Measurements from ENCODE around the gene CD209. TPM values are rescaled to one million over a fixed set of nuclear protein-coding genes. Genes with fewer than 3 reads are reported as not detected.
"Not testable (repeated sequence)": the region's sequence is repeated elsewhere in the genome, so short reads cannot be mapped to it uniquely, and the experiment has no call there.

Gene CD209
- 10 to 100 TPM in 1 of 2 donors, 1 to 10 TPM in 1; 6.8 to 14.2 TPM for total RNA-seq

DNA sequence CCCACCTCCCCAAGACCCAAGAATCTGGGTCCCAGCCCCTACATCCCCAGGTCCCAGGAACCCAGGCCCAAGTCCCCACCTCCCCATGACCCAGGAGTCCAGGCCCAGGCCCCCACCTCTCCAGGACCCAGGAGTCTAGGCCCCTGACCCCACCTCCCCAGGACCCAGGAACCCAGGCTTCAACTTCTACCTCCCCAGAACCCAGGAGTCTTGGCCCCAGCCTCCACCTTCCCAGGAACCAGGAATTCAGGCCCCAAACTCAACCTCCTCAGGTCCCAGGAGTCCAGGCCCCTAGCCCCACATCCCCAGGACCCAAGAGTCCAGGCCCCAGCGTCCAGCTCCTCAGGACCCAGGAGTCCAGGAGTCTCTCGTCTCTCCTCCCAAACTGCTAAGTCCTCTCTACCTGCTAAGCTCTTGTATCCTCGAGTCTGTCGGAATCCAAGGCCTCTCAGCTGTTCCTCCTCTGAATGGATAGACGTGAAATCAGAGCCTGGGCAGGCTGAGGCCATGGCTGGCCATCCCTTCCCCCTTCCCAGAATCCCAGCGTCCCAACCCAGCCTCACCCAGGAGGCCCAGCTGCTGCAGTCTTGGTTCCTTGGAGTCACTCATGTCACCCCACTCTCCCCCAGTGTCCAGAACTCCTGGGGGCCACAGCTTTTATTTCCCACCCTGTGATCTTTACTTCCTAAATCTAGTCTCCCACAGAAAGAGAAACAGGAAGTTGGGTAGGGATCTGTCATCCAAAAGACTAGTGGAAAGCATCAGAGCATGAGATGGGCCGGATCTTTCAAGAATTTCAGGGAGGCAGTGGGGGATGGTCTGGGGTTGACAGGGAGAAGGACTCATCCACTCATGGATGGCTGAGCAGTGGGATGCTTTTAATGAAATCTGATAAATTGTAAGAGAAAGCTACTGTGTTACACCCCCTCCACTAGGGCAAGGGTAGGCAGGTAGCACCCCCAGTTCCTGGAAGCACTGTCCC is at the start of gene CD209:
Gene CD209, minus strand, starts transcription at position 632 of the 982 bp plus-strand sequence. Its CDS starts 23 bp downstream, at position 609.
- ATAC-seq (ENCODE audit: insufficient number of reproducible peaks, low FRiP score, low read depth): no peak
- no peak for DNase-seq (ENCODE audit: low spot score)
- Histone ChIP-seq H3K36me3 (no peaks in the 10 kb centered on the region), H3K27me3 (replicated peaks; ENCODE audit: insufficient read depth) (no peaks in the 10 kb centered on the region), H3K27ac (no peak within 1 kb of the TSS), H3K4me3 (no peak within 1 kb of the TSS), H3K4me1 (ENCODE audit: control insufficient read depth in 1 of 2, low read depth in 2 of 2) (no peaks in the 10 kb centered on the region), H3K9me3 (no peaks in the 10 kb centered on the region)
- TF ChIP-seq, protein P1, sequence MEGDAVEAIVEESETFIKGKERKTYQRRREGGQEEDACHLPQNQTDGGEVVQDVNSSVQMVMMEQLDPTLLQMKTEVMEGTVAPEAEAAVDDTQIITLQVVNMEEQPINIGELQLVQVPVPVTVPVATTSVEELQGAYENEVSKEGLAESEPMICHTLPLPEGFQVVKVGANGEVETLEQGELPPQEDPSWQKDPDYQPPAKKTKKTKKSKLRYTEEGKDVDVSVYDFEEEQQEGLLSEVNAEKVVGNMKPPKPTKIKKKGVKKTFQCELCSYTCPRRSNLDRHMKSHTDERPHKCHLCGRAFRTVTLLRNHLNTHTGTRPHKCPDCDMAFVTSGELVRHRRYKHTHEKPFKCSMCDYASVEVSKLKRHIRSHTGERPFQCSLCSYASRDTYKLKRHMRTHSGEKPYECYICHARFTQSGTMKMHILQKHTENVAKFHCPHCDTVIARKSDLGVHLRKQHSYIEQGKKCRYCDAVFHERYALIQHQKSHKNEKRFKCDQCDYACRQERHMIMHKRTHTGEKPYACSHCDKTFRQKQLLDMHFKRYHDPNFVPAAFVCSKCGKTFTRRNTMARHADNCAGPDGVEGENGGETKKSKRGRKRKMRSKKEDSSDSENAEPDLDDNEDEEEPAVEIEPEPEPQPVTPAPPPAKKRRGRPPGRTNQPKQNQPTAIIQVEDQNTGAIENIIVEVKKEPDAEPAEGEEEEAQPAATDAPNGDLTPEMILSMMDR (IDR thresholded peaks at IDR 0.05): no peak

DNA sequence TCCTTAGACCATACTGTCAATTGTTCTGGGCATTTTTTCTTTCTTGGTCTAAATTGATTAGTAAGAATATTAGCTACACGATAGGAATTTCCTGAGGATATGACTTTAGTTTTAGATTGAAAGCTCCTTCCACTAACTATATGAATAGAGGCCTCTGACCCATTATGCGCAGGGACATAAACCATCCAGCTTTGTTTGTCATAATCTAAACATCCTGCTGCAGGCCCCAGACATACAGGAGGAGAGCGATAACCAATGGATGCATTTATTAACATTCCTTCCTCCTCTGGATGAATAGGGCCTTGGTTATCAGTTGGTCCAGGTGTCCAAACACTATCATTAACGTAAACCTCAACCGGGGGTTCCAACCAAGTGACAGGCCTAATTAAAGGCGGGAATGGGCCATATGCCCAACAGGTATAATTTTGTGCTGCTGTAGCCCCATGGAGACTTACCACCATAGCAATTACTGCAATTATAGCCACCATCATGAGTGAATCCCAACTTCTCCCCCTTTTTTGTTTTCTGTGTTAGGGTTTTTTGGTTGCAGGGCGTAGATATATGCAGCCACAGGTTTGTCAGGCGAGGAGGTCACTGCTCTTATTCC is 48.3 kb upstream of the CD209 start:
- Histone ChIP-seq H3K36me3 (no peaks in the 10 kb centered on the region), H3K9me3 (no peaks in the 10 kb centered on the region), H3K27me3 (replicated peaks; ENCODE audit: insufficient read depth) (peaks cover 10% of the 10 kb centered on the region), H3K4me3 (no peak overlapping the region), H3K27ac (no peak overlapping the region), H3K4me1 (ENCODE audit: control insufficient read depth in 1 of 2, low read depth in 2 of 2) (no peaks in the 10 kb centered on the region)
- ATAC-seq (ENCODE audit: insufficient number of reproducible peaks, low FRiP score, low read depth): no peak
- no peak for DNase-seq (ENCODE audit: low spot score)
- TF ChIP-seq, protein P1 (IDR thresholded peaks at IDR 0.05): no peak

- TF ChIP-seq, protein P1 (IDR thresholded peaks at IDR 0.05): no peak
- Histone ChIP-seq H3K36me3 (no peaks in the 10 kb centered on the region), H3K4me1 (ENCODE audit: control insufficient read depth in 1 of 2, low read depth in 2 of 2) (no peaks in the 10 kb centered on the region), H3K4me3 (no peak overlapping the region), H3K27ac (no peak overlapping the region), H3K27me3 (replicated peaks; ENCODE audit: insufficient read depth) (peaks cover 6% of the 10 kb centered on the region), H3K9me3 (no peaks in the 10 kb centered on the region)
- DNase-seq (ENCODE audit: low spot score): no peak
- no peak for ATAC-seq (ENCODE audit: insufficient number of reproducible peaks, low FRiP score, low read depth)
Observed at GRCh38 chr19:7793493-7793892, 46.2 kb upstream of the CD209 start.

- not testable (repeated sequence) for H3K27ac ChIP-seq; DNase-seq (ENCODE audit: low spot score); H3K4me1 ChIP-seq (ENCODE audit: control insufficient read depth in 1 of 2, low read depth in 2 of 2); H3K4me3 ChIP-seq; H3K27me3 ChIP-seq (replicated peaks; ENCODE audit: insufficient read depth); ATAC-seq (ENCODE audit: insufficient number of reproducible peaks, low FRiP score, low read depth); H3K9me3 ChIP-seq; H3K36me3 ChIP-seq
Observed at GRCh38 chr19:7792701-7793100, 45.4 kb upstream of the CD209 start.

DNA sequence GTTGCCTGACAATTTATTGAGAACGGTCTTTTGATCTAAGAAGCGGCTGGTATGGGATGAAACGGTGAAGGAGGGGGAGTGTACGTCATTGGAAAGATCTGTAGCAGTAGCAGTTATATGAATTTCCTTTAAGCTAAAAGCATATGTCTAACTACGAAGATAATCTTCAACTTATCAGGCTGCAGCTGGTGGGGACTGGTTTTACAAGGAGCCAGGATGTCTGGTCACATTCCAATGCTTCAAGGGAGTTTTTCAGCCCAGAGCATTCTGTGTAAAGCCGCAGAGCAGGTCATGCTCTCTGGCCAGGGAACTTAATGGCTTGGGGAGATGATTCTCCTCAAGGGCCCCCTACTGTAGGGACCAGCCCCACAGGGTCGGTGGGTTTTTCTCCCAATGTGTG is 44.9 kb upstream of the CD209 start:
- no peaks in the 10 kb centered on the region for H3K4me1 ChIP-seq (ENCODE audit: control insufficient read depth in 1 of 2, low read depth in 2 of 2)
- no peaks in the 10 kb centered on the region for H3K36me3 ChIP-seq
- TF ChIP-seq, protein P1 (IDR thresholded peaks at IDR 0.05): no peak
- H3K27ac ChIP-seq: no peak overlapping the region
- H3K9me3 ChIP-seq: no peaks in the 10 kb centered on the region
- no peak overlapping the region for H3K4me3 ChIP-seq
- no peak for DNase-seq (ENCODE audit: low spot score)
- H3K27me3 ChIP-seq (replicated peaks; ENCODE audit: insufficient read depth): no peaks in the 10 kb centered on the region
- no peak for ATAC-seq (ENCODE audit: insufficient number of reproducible peaks, low FRiP score, low read depth)
